ENCODE data around the gene SMIM41. TPM values are rescaled to one million over a fixed set of nuclear protein-coding genes. Genes with fewer than 3 reads are reported as not detected.

The SMIM41 gene
- polyA plus RNA-seq, 3 donors = 0.36 to 0.96 (median 0.39) TPM

- DNase-seq (ENCODE audit: low read depth in 3 of 3, low spot score in 2 of 3) = no peak
Measured at GRCh38 chr12:52119398-52120254, 40.1 kb downstream of the SMIM41 start.

DNA sequence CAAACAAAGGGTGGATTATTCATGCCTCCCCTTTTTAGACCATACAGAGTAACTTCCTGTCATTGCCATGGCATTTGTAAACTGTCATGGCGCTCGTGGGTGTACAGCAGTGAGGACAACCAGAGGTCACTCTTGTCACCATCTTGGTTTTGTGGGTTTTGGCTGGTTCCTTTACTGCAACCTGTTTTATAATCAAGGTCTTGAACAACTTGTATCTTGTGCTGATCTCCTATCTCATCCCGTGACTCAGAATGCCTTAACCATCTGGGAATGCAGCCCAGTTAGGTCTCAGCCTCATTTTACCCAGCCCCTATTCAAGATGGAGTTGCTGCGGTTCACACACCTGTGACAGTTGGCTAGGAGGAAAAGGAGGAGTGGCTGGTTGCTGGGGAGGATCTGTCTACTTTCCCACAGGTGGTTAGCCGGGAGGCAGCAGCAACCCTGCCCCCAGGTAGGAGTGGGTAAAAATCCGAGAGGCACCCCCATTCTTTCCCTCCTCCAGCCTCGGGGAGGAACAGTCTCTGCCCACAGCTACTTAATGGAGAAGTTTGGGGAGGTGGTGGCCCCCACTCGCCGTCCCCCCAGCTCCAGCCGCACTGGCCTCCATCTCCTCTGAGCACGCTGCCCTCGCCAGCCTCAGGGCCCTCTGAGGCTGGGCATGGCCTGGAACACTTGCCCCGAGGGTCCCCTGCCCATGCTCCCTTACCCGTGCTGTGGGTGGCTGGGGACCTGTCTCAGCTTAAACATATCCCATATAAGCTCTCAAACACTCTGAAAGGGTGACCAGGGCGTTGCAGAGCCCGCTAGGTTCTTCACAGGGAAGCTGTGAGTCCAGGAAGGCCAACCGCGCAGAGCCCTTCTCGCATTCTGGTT is 41.7 kb downstream of the SMIM41 start:
- DNase-seq (ENCODE audit: low read depth in 3 of 3, low spot score in 2 of 3) = no peak

GRCh38 chr12:52121824-52122539 is 42.5 kb downstream of the SMIM41 start:
- no peak for DNase-seq (ENCODE audit: low read depth in 3 of 3, low spot score in 2 of 3)

GRCh38 chr12:52122540-52122871 is 43.0 kb downstream of the SMIM41 start:
- no peak for DNase-seq (ENCODE audit: low read depth in 3 of 3, low spot score in 2 of 3)

DNA sequence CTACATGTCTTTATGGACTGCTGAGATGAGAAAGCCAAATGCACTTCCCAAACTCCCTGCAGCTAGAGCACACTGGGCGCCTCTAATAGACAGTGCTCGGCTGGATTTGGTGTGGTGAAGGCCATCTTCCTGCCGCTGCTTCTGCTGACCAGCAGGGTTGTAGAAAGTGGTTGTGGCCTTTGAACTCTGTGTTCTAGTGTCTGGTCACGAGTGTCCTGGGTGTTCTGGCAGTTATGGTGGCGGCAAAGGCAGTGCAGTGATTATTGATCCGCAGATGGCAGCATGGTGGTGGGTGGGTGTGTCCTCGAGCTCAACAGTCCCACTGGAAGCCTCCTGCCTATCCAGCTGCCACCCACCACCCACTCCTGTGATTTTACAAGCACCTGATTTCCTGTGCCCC is 43.4 kb downstream of the SMIM41 start:
- no peak for DNase-seq (ENCODE audit: low read depth in 3 of 3, low spot score in 2 of 3)

- DNase-seq (ENCODE audit: low read depth in 3 of 3, low spot score in 2 of 3) = no peak
Measured at GRCh38 chr12:52123487-52124186, 44.1 kb downstream of the SMIM41 start.

GRCh38 chr12:52125476-52125900 is 46.0 kb downstream of the SMIM41 start:
- DNase-seq (ENCODE audit: low read depth in 3 of 3, low spot score in 2 of 3) = no peak

DNA sequence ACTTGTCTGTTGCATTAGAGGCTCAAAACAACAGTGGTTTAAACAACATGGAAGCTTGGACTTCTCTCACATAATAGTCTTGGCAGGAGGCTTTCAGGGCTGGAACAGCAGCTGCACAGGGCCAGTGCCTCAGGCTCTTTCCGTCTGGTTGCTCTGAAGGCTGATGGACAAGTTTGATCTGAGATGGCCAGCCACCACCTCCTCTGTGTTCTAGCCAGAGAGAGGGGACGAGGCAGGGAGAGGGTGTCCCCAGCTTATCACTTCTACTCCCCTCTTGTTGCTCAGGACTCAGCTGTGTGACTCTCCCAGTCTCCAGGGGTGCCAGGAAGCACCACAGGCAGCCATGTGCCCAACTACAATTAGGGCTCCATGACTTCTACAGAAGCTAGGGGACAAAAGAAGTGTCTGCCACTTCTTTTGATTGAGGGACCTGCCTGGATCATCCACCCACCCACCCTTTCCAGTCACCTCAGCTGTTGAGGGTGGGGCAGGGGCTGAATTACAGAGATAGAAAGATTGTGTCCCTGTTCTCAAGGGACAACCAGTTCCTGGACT is 46.6 kb downstream of the SMIM41 start:
- DNase-seq (ENCODE audit: low read depth in 3 of 3, low spot score in 2 of 3) = no peak

- no peak for DNase-seq (ENCODE audit: low read depth in 3 of 3, low spot score in 2 of 3)
Measured at GRCh38 chr12:52126605-52127578, 47.4 kb downstream of the SMIM41 start.

DNA sequence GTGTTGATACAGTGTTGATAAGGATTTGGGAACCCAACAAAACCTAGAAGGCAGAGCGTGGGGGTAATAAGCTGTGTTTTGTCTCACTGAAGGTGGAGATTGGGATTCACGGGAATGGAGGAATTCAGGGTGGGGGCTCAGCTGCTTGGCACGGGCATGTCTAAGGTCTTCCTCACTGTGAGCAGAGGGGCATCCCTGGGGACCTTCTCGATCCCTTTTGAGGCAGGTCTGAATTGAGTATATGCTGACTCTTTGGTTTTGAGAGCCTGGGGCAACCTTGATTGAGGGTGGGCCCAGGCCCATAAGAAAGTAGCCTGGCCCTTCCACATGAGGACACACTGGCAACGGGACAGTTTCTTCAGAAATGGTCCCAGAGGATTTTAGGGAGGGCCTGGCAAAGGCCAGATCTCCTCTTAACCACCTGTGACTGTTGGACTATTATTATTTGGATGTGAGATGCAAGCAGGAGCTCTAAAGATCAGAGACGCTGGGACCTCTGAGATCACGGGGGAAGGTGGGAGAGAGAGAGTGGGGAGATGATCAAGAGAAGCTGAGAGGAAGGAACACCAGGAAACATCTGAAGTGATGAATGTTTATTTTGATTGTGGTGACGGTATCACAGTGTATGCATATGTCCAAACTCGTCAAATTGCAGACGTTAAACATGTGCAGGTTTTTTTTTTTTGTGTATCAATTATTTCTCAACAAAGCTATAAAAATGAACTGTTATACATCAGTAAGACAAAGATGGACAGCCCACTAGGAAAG is 48.4 kb downstream of the SMIM41 start:
- DNase-seq (ENCODE audit: low read depth in 3 of 3, low spot score in 2 of 3) = no peak

GRCh38 chr12:52130711-52131110 is 51.2 kb downstream of the SMIM41 start:
- DNase-seq (ENCODE audit: low read depth in 3 of 3, low spot score in 2 of 3) = no peak

- no peak for DNase-seq (ENCODE audit: low read depth in 3 of 3, low spot score in 2 of 3)
Measured at GRCh38 chr12:52132754-52133161, 53.3 kb downstream of the SMIM41 start.

GRCh38 chr12:52137746-52138145 is 58.2 kb downstream of the SMIM41 start:
- no peak for DNase-seq (ENCODE audit: low read depth in 3 of 3, low spot score in 2 of 3)

DNA sequence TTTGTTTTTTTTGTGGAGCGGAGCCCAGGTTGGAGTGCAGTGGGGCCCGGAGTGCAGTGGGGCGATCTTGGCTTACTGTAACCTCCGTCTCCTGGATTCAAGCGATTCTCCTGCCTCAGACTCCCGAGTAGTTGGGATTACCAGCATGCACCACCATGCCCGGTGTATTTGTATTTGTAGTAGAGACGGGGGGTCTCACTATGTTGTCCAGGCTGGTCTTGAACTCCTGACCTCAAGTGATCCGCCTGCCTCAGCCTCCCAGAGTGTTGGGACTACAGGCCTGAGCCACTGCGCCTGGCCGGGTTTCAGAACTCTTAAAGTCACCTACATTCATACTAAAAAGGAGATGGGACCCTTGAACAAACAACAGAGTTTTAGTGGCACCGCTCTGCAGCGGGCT is 59.6 kb downstream of the SMIM41 start:
- DNase-seq (ENCODE audit: low read depth in 3 of 3, low spot score in 2 of 3) = no peak

DNA sequence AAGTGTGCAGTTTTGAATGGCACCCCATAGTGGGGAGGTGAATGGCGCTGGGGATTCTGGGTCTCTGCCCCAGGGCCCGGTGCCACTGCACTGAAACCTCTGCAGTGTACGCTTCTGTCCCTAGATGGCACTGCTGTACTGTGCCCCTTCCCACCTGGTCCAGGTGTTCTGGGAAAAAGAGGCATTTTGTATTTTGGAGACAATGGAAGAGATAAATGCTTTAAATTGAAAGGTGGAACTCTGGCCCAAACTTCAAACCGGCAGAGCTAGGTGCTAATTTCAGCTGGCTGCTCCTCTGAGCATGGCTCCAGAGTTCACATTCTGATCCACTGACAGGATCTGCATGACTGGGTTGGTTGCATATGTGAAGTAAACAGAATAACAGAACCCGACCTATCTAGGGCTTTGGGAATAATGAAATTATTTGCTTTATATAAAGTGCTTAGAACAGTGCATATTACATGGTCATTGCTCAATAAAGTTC is 60.1 kb downstream of the SMIM41 start:
- DNase-seq (ENCODE audit: low read depth in 3 of 3, low spot score in 2 of 3) = no peak

DNA sequence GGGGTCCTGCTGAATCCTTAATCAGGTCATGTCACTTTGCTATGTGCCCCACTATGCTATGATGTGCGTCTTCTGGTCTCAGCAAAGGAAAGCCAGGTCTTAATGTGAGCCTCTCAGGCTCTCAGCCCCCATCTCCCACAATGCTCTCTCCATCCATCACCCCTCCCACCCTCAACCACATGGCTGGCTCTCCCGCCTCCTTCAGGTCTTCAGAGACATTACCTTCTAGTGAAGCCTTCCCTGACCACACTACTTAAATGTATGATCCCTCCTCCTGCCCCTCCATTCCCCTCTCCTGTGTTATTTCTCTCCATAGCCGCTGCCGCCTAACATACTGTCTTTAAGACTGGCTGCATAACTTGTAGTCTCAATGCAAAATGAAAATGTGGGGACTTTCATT is 61.8 kb downstream of the SMIM41 start:
- DNase-seq (ENCODE audit: low read depth in 3 of 3, low spot score in 2 of 3) = no peak

- no peak for DNase-seq (ENCODE audit: low read depth in 3 of 3, low spot score in 2 of 3)
Measured at GRCh38 chr12:52141875-52142274, 62.4 kb downstream of the SMIM41 start.

GRCh38 chr12:52142431-52142830 is 62.9 kb downstream of the SMIM41 start:
- DNase-seq (ENCODE audit: low read depth in 3 of 3, low spot score in 2 of 3) = no peak

All from right renal cortex interstitium (tissue), 3 donors.